GM18867 (cell line): Measurements from ENCODE around the gene SNTB2.
"Not testable (repeated sequence)": the region's sequence is repeated elsewhere in the genome, so short reads cannot be mapped to it uniquely, and the experiment has no call there.

Experiments used
- ATAC-seq: cut with Tn5 transposase; IDR thresholded peaks from one replicate; pipeline ENCODE4 v1.9.1; 2021; ENCODE audit warnings: mild to moderate bottlenecking, moderate library complexity; ENCODE audit not compliant: unreplicated experiment

Gene SNTB2

GRCh38 chr16:69277413-69277812 is 90.4 kb downstream of the SNTB2 start:
- no peak for ATAC-seq

- no peak for ATAC-seq
Measured at GRCh38 chr16:69283851-69284250, 96.9 kb downstream of the SNTB2 start.

GRCh38 chr16:69285240-69285639 is 98.3 kb downstream of the SNTB2 start:
- no peak for ATAC-seq

GRCh38 chr16:69286941-69287713 is 100.2 kb downstream of the SNTB2 start:
- ATAC-seq, result no peak

DNA sequence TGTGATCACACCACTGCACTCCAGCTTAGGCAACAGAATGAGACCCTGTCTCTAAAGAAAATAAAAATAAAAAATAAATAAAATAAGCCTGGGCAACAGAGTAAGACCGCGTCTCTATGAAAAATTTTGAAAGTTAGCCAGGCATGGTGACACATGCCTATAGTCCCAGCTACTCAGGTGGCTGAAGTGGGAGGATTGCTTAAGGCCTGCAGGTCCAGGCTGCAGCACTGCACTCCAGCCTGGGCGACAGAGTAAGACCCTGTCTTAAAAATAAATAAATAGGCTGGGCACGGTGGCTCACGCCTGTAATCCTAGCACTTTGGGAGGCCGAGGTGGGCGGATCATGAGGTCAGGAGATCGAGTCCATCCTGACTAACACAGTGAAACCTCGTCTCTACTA is 104.7 kb downstream of the SNTB2 start:
- not testable (repeated sequence) for ATAC-seq

- no peak for ATAC-seq
Measured at GRCh38 chr16:69293401-69293800, 106.4 kb downstream of the SNTB2 start.

DNA sequence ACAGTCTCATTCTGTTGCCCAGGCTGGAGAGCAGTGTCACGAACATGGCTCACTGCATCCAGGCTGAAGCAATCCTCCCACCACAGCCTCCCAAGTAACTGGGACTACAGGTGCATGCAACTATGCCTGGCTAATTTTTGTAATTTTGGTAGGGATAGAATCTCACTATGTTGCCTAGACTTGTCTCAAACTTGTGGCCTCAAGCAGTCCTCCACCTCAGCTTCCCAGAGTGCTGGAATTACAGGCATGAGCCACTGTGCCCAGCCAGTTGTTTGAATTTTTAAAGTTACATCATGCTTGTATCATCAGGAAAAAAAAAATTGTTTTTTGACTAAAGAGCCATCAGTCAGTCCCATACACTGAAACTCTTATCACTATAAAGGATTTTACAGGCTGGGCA is 107.1 kb downstream of the SNTB2 start:
- ATAC-seq, result no peak

GRCh38 chr16:69296771-69297170 is 109.8 kb downstream of the SNTB2 start:
- not testable (repeated sequence) for ATAC-seq

- ATAC-seq, result no peak
Measured at GRCh38 chr16:69298261-69298660, 111.3 kb downstream of the SNTB2 start.

- ATAC-seq, result no peak
Measured at GRCh38 chr16:69301187-69301586, 114.2 kb downstream of the SNTB2 start.

DNA sequence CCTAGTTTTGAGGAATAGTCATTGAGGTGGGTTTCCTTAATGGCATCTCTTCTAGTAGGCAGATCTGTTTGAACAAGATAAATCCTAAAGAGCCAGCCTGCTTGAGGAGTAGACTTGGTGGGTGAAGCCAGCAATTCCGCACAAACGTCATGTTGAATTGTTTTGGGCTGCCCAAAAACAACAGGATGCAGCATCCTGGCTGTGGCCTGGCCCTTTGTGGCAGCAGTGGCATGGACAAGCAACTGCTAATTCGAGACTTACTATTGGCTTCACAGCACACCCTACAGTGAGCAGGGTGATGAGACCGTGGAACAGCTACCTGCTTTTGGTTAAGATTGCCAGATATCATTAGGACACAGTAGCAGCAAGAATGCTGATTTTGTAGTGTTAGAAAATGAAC is 114.9 kb downstream of the SNTB2 start:
- ATAC-seq, result no peak

GRCh38 chr16:69302301-69302700 is 115.3 kb downstream of the SNTB2 start:
- no peak for ATAC-seq

DNA sequence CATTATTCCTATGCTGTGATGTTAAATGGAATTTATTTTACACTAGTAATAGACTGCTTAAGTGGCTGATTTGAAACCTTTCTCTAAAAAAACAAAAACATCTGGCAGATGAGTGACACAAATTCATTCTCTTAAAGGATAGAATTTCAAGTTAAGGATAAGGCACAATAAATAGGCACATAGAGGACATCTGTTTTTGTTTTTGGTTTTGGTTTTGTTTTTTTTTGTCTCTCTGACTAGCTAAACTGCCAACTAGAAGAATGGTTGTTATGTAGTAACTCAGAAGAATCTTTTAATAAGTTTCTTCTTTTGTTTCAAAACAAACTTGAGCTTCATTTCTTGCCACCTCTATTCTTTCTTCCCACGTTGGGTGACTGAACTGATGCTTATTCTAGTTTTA is 119.1 kb downstream of the SNTB2 start:
- ATAC-seq, result no peak

DNA sequence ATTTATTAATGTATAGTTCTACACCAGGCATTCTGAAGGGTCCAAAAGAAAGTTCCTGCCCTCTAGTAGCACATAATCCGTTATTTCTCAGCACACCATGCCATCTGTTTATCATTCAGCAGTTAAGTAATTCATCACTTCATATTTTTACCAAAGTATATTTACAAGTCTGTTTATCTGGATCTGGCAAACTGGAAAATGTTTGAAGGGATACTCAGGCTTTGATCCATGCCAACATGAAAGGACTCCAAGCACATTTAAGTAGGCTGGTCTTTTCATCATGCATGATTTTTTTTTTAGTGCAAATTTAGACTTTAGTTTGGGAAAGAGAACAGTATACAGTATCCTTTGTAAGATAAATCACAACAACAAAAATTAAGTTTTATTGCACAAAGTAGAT is 120.1 kb downstream of the SNTB2 start:
- ATAC-seq, result no peak

DNA sequence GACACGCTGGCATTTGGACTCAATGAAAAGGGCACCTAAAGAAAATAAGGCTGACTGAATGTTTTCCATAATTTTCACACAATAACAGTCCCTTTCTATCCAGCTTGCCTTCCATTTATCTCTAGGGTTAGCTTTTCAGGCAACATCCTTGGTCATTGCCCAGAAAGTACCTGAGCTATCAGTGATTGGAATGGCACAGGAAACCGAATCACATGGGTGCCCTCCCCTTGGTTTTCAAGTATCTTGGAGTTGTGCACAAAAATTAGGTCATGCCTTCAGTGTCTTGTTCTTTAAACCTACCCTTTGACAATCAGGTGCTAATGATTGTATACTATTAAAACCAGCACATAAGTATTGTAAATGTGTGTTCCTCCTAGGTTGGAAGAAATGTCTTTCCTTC is 120.9 kb downstream of the SNTB2 start:
- no peak for ATAC-seq

GRCh38 chr16:69309316-69309715 is 122.4 kb downstream of the SNTB2 start:
- ATAC-seq, result no peak

- ATAC-seq, result peak; percentile 90
Measured at GRCh38 chr16:69310653-69311532, 123.9 kb downstream of the SNTB2 start, which contains the start of gene VPS4A. VPS4A (plus strand) TSS chr16:69311350; CDS start chr16:69311512, 162 bp downstream.

- peak; percentile 47 for ATAC-seq
Measured at GRCh38 chr16:69311533-69312387, 124.8 kb downstream of the SNTB2 start.

DNA sequence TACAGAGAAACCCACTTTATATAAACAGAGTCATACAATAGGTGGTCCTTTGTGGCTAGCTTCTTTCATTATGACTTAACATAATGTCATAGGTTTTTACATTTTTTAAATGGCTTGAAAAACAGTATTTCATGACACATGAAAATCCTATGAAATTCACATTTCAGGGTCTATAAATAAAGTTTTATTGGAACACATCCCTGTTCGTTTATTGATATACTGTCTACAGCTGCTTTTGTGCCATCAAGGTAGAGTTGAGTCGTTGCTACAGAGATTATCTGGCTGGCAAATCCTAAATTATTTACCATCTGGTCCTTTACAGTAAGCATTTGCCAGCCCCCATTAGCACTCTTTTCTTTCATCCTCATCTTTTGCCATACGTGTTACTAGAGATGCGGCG is 126.5 kb downstream of the SNTB2 start:
- ATAC-seq, result no peak

- ATAC-seq, result no peak
Measured at GRCh38 chr16:69314534-69314933, 127.6 kb downstream of the SNTB2 start.
